ENCODE results near the gene WDR20. TPM values are rescaled to one million over a fixed set of nuclear protein-coding genes. Genes with fewer than 3 reads are reported as not detected.

WDR20 gene
- total and polyA plus RNA-seq, 2 donors (not counting 1 experiment from before 2014, with no cell fraction given) = 12.4 to 64.0 TPM

DNA sequence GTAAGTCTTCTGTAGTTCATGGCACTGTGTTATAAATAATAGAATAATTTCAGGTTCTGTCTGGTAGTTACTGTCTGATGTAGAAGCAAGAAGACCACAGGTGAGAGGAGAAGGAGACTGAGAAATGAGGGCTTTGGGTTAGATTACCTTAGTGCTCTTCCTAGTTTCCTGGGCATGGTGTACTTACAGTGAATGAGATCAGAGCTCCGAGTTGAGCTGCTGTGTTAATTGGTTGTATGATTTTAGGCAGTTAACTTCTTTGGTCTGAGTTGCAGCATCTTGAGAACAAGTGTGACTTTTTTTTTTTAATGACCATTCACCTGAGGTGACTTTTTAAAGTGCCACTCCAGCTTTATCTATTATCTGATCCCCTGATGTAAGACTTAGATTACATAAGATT is 41.5 kb downstream of the WDR20 start:
- intact Hi-C loops (cut with micrococcal nuclease) = no loop called here
- Histone ChIP-seq H3K4me1 (ENCODE audit: control insufficient read depth in 2 of 2, insufficient read depth in 2 of 2, low read length in 2 of 2) (peaks cover 6 to 8% of the 10 kb centered on the region in 2 donors), H3K27me3 (replicated peaks in 1 of 4; ENCODE audit: control extremely low read depth in 1 of 4, control insufficient read depth in 3 of 4, insufficient read depth in 4 of 4, low read length in 3 of 4) (no peaks in the 10 kb centered on the region), H3K4me2 (replicated peaks; ENCODE audit: low read depth, low read length, poor library complexity, severe bottlenecking) (no peak overlapping the region), H4K20me1 (ENCODE audit: control insufficient read depth, insufficient read depth, low read length, poor library complexity, severe bottlenecking) (peaks cover 95% of the 10 kb centered on the region), H3K79me2 (ENCODE audit: control insufficient read depth, insufficient read depth, low read length) (peaks cover 95% of the 10 kb centered on the region), H3K36me3 (replicated peaks in 1 of 2; ENCODE audit: control extremely low read depth in 1 of 2, control insufficient read depth in 1 of 2, extremely low read depth in 1 of 2, insufficient read depth in 2 of 2, low read length in 1 of 2) (peaks cover 2 to 3% of the 10 kb centered on the region in 2 experiments), H3K9me3 (ENCODE audit: control extremely low read depth in 1 of 3, control insufficient read depth in 2 of 3, insufficient read depth in 1 of 3, low read length in 2 of 3) (no peaks in the 10 kb centered on the region), H3K4me3 (ENCODE audit: control extremely low read depth in 1 of 5, extremely low read depth in 1 of 5, insufficient read depth in 1 of 5, low read depth in 2 of 5, low read length in 4 of 5) (no peak overlapping the region), H3K27ac (ENCODE audit: low read length in 2 of 2) (no peak overlapping the region), H2AFZ (ENCODE audit: insufficient read depth, low read depth, low read length, poor library complexity, severe bottlenecking) (no peak overlapping the region), H3K9ac (ENCODE audit: low read length) (no peak overlapping the region)
- ChIA-PET CTCF (no interaction called here), POLR2A (no interaction called here)
- Mint-ChIP-seq H3K27me3 (no peaks in the 10 kb centered on the region), H3K4me3 (no peak overlapping the region), H3K27ac (no peak overlapping the region), H3K9me3 (ENCODE audit: insufficient read depth) (no peaks in the 10 kb centered on the region), H3K4me1 (peaks cover 48% of the 10 kb centered on the region)
- ATAC-seq (ENCODE audit: low read depth) = no peak
- no CpG with 5 or more reads among the region's 1 CpG for WGBS (ENCODE audit: insufficient coverage)
- no peak for DNase-seq
- TF ChIP-seq EZH2 (IDR thresholded peaks at IDR 0.05; ENCODE audit: borderline replicate concordance, insufficient read depth, low read depth, low read length, poor library complexity, severe bottlenecking) = no peak
- TF ChIP-seq, protein P1, sequence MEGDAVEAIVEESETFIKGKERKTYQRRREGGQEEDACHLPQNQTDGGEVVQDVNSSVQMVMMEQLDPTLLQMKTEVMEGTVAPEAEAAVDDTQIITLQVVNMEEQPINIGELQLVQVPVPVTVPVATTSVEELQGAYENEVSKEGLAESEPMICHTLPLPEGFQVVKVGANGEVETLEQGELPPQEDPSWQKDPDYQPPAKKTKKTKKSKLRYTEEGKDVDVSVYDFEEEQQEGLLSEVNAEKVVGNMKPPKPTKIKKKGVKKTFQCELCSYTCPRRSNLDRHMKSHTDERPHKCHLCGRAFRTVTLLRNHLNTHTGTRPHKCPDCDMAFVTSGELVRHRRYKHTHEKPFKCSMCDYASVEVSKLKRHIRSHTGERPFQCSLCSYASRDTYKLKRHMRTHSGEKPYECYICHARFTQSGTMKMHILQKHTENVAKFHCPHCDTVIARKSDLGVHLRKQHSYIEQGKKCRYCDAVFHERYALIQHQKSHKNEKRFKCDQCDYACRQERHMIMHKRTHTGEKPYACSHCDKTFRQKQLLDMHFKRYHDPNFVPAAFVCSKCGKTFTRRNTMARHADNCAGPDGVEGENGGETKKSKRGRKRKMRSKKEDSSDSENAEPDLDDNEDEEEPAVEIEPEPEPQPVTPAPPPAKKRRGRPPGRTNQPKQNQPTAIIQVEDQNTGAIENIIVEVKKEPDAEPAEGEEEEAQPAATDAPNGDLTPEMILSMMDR (IDR thresholded peaks at IDR 0.05) = no peak

DNA sequence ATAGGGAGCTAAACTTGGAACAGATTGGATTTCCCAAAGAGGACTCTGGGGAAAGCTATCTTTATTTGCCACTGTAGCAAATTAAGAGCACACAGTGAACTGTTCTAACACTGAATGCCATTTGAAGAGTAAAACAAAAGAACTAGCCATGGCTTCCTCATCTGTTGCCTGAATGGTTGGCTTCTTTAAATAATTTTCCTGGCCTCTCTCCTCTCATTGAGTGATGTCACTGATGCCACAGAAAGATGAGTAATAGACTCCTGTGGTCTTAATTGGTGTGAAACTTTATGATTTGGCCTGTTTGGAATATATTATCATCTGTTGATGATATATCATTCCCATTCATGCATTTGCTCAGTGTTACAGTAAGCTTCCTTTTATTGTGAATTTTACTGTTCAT is 42.5 kb downstream of the WDR20 start:
- TF ChIP-seq, protein P1 (IDR thresholded peaks at IDR 0.05) = no peak
- no peak for TF ChIP-seq EZH2 (IDR thresholded peaks at IDR 0.05; ENCODE audit: borderline replicate concordance, insufficient read depth, low read depth, low read length, poor library complexity, severe bottlenecking)
- Histone ChIP-seq H3K4me1 (ENCODE audit: control insufficient read depth in 2 of 2, insufficient read depth in 2 of 2, low read length in 2 of 2) (peaks cover 6 to 8% of the 10 kb centered on the region in 2 donors), H2AFZ (ENCODE audit: insufficient read depth, low read depth, low read length, poor library complexity, severe bottlenecking) (no peak overlapping the region), H3K79me2 (ENCODE audit: control insufficient read depth, insufficient read depth, low read length) (peaks cover 95% of the 10 kb centered on the region), H3K4me2 (replicated peaks; ENCODE audit: low read depth, low read length, poor library complexity, severe bottlenecking) (no peak overlapping the region), H3K27me3 (replicated peaks in 1 of 4; ENCODE audit: control extremely low read depth in 1 of 4, control insufficient read depth in 3 of 4, insufficient read depth in 4 of 4, low read length in 3 of 4) (no peaks in the 10 kb centered on the region), H3K9me3 (ENCODE audit: control extremely low read depth in 1 of 3, control insufficient read depth in 2 of 3, insufficient read depth in 1 of 3, low read length in 2 of 3) (no peaks in the 10 kb centered on the region), H3K27ac (ENCODE audit: low read length in 2 of 2) (no peak overlapping the region), H3K9ac (ENCODE audit: low read length) (no peak overlapping the region), H3K36me3 (replicated peaks in 1 of 2; ENCODE audit: control extremely low read depth in 1 of 2, control insufficient read depth in 1 of 2, extremely low read depth in 1 of 2, insufficient read depth in 2 of 2, low read length in 1 of 2) (peaks cover 2 to 3% of the 10 kb centered on the region in 2 experiments), H4K20me1 (ENCODE audit: control insufficient read depth, insufficient read depth, low read length, poor library complexity, severe bottlenecking) (peaks cover 95% of the 10 kb centered on the region), H3K4me3 (ENCODE audit: control extremely low read depth in 1 of 5, extremely low read depth in 1 of 5, insufficient read depth in 1 of 5, low read depth in 2 of 5, low read length in 4 of 5) (no peak overlapping the region)
- intact Hi-C loops (cut with micrococcal nuclease) = no loop called here
- ChIA-PET POLR2A (no interaction called here), CTCF (no interaction called here)
- ATAC-seq (ENCODE audit: low read depth) (no peak), DNase-seq (no peak)
- H3K27me3 Mint-ChIP-seq = no peaks in the 10 kb centered on the region
- no peaks in the 10 kb centered on the region for H3K9me3 Mint-ChIP-seq (ENCODE audit: insufficient read depth)
- H3K4me1 Mint-ChIP-seq = peaks cover 49% of the 10 kb centered on the region
- H3K4me3 Mint-ChIP-seq = no peak overlapping the region
- no peak overlapping the region for H3K27ac Mint-ChIP-seq
